Stimulated activated CD4-positive, alpha-beta T cell treated with anti-CD3 and anti-CD28 coated beads, Interleukin-12 subunit alpha, Interleukin-12 subunit beta, amount 100 ng/mL, for 24 hours (primary cell): Measurements from ENCODE around the gene SMAGP.
A peak's percentile ranks its signal among the peaks of the same experiment; 100 is the strongest.
"Not testable (repeated sequence)": the region's sequence is repeated elsewhere in the genome, so short reads cannot be mapped to it uniquely, and the experiment has no call there.

Source experiments
- DNase-seq, 2 experiments: peaks; one replicate each; pipeline ENCODE4 v3.0.0-alpha.2; 2020; ENCODE audit warnings: low read depth in 2 of 2

The SMAGP gene

DNA sequence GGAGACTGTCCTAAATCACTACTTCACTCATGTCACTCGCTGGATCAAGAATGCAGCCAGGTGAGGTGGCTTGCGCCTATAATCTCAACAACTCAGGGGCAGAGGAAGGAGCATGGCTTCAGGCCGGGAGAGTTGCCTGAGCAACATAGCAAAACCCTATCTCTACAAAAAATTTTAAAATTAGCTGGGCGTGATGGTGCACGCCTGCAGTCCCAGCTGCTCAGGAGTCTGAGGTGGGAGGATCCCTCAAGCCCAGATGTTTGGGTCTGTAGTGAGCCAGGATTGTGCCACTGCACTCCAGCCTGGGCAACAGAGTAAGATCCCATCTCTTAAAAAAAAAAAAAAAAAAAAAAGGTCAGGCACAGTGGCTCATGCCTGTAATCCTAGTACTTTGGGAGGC lies 5.9 kb downstream of the SMAGP start:
- no peak for DNase-seq

DNA sequence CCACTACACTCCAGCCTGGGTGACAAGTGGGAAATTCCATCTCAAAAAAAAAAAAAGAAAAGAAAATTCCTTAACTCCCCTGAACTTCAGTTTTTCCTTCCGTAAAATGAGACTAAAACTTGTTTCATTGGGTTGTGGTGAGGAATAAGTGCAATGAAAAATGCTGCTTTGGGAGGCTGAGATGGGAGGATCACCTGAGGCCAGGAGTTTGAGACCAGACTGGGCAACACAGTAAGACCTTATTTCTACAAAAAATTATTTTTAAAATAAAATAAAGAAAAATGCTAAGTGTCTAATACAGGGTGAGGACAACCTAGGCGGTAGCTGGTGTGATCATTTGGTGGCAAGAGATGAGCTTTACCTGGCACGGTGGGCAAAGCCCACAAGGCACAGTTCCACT lies 6.9 kb downstream of the SMAGP start:
- no peak for DNase-seq

DNA sequence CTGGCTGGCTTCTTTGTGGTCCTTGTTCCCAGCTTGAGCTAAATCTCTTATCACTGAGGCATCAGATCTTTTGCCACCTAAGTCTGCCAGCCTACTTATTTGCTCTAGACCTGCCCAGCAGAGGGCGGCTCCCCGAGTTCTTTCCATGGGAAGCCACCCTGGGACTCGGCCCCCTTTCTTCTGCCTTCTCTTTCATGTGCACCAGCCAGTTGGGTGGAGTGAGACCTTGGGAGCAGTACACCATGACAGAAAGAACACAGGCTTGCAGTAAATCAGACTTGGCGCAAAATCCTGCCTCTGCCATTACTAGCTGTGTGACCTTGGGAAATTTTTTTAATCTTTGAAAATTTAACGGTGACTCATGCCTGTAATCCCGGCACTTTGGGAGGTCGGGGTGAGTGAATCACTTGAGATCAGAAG lies 7.4 kb downstream of the SMAGP start:
- no peak for DNase-seq

DNA sequence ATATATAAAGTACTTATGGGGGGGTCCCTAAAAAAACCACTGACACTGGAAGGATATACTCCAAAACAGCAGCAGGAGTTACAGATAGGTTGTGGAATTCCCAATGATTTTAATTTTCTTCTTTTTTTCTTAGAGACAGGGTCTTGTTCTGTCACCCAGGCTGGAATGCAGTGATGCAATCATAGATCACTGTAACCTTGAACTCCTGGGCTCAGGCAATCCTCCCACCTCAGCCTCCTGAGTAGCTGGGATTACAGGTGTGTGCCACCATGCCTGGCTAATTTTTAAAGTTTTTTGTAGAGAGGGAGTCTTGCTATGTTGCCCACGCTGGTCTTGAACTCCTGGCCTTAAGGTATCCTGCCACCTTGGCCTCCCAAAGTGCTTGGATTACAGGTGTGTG lies 10.6 kb downstream of the SMAGP start:
- not testable (repeated sequence) for DNase-seq

DNA sequence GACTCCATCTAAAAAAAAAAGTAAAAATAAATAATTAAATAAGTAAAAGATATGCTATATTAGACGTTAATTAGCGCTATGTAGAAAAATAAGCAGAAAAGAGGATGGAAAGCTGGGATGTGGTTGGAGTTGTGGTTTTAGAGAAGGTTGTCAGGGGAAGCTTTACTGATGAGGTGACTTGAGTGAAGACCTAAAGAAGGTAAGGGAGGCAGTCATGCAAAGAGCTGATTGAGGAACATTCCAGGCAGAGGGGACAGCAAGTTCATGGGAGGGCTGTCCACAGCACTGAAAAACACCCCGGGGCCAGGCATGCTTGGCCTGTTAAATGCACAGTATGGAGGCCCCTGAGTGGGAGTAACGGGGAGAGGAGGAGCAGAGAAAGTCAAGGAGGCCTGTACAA lies 15.7 kb downstream of the SMAGP start:
- DNase-seq: no peak

DNA sequence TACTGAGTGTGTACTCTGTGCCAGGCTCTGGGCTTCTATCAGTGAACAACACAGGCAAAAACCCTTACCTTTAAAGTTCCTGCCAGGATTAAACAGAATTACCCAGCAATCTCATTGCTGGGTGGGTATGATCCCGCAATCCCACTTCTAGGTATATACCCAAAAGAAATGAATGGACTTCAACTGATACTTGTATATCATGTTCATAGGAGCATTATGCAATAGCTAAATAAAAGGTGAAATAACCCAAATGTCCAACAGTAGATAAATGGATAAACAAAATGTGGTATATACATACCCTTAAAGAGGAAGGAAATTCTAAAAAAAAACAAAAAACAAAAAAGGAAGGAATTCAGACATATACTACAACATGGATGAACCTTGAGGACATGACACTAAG lies 16.9 kb downstream of the SMAGP start:
- DNase-seq: no peak

DNA sequence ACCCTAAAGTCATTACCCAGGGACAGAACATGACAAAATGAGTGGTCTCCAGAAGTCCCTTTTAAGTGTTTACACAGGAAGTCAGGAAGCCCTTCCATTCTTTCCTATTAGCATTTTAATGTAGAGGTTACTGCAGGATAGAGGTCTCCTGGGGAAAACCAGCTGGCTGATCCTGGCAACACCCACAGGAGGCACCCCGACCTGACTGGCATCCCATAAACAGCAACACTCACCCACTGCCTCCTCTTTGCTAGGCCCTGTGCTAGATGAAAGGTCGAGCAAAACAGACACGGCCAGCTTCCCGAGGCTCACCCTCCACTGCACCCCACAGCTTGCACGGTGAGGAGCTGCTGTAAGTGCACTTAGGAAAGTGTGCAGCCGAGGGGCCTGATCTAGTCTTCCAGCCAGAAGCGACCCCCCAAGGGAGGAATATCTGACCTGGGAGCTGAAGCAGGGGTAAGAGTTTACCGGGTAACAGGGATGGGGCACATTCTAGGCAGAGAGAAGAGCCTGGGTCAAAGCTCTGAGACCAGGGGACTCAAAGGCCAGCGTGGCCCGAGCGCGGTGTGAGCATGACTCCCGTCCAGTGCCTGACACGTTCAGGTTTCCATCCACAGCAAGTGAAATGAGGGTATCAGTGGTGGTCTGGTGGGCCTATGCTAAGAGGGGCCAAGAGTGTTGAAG lies 22.6 kb downstream of the SMAGP start:
- DNase-seq: no peak

DNA sequence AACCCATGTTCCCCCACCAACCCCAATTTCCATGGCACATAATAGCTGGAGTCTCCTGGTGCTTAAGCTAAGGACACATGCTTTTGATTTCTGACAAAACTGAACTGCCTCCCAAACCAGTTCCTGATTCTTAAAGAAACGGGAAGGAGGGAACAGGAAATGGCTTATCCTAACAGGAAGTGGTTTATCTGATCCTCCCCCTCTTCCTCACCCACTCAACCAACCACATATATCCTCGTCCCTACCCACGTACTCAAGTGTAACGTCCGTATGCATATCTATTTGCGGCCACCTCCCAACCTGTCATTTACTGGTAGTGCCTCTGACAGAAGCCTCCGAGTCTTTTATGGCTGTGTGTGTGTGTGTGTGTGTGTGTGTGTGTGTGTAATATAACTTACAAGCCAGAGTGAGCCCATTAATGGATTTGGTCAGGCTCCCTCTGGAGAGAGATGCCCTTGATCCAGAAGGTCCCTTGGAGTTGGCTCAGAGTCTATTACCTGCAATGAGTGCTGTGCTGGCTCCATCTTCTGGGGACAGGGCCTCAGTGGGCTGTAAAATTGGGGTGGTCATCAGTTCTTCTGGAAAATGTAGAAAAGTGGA lies 23.9 kb downstream of the SMAGP start:
- no peak for DNase-seq

DNA sequence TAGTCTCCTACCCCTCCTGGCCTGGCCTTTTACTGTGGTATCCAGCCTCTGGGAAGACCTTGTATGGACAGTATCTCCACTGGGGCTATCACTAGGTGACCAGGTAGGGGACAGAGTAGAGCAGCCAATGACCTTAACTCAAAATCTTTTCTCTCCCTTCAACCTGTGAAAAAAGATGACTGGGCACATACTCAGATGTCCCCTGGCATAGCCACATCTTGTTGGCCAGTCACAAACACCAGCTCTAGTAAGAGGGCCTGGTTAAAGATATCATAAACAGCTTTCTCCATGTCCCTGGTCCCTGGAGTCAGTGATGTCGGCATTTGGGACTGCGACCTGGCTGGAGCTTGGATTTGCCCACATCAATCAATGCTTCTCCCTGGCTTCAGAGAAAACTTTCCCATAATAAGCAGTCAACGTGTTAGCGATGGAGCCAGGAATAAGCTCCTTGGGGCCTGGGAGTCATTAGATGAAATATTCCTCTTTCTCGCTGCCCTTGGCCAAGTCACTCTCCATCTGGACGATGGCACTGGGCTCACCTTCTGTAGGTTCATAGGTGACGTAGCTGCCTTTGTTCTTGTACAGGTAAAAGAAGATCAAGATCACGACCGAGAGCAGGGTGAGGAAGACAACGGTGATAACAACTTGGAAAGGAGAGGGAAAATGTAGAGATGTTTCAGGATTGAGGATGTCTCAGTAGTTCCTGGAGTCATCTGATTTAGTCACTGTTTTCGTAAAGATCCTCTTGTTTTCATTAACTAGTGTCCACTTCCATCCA lies 24.6 kb downstream of the SMAGP start:
- DNase-seq: no peak

DNA sequence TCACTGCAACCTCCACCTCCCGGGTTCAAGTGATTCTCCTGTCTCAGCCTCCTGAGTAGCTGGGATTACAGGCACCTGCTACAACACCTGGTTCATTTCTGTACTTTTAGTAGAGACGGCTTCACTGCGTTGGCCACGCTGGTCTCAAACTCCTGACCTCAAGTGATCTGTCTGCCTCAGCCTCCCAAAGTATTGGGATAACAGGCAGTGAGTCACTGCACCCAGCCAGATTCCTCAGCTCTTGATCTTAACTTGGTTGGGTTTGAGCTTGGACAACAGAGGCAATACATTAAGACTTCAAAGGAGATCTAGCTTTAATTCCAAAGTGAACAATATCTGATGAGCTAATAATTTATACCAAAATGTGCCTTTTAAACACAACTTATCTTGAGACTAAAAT lies 25.9 kb downstream of the SMAGP start:
- no peak for DNase-seq

DNA sequence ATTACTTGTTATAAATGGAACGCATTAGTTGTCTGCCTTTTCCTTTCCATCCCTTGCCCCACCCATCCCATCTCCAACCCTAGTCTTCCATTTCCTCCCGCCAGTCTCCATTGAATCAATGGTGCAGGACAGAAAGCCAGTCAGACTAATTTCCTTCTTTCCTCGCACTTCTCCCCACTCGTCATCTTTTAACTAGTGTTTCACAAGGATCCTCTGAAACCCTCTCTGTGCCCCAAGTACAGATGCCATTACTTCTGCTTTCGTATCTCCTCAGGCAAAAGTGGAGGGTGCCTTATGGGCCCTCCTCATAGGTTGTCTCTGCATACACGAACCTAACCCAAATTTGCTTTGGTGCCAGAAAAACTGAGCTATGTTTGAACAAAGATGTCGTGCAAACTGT lies 27.3 kb downstream of the SMAGP start:
- no peak for DNase-seq

DNA sequence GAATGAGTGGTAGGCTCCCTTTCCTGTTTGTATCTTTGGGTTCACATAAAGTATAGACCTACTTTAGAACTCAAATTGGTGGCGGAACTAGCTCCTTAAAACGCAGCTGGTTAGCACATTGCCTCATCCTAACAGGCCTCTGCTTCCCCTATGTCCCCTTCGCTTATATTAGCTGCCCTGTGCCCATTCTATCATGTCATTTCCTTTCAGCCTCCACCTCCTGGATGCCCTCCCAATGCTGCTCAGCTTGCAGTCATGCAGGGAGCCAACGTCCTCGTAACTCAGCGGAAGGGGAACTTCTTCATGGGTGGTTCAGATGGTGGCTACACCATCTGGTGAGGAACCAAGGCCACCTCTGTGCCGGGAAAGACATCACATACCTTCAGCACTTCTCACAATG lies 28.1 kb downstream of the SMAGP start:
- no peak for DNase-seq

DNA sequence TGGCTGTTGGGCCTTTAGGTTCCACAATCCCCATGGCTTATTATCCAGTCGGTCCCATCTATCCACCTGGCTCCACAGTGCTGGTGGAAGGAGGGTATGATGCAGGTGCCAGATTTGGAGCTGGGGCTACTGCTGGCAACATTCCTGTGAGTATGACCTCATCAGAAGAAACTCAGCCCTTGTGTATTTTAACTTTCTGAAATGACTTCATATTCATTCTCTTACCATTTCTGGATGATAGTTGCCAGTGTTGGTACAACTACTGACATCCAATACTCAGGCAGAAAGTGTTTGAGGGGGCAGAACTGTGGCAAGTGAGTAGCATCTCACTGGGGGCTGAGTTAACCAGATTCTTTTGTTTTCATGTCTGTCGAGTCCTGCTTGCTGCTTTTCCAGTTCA lies 29.2 kb downstream of the SMAGP start:
- no peak for DNase-seq

DNA sequence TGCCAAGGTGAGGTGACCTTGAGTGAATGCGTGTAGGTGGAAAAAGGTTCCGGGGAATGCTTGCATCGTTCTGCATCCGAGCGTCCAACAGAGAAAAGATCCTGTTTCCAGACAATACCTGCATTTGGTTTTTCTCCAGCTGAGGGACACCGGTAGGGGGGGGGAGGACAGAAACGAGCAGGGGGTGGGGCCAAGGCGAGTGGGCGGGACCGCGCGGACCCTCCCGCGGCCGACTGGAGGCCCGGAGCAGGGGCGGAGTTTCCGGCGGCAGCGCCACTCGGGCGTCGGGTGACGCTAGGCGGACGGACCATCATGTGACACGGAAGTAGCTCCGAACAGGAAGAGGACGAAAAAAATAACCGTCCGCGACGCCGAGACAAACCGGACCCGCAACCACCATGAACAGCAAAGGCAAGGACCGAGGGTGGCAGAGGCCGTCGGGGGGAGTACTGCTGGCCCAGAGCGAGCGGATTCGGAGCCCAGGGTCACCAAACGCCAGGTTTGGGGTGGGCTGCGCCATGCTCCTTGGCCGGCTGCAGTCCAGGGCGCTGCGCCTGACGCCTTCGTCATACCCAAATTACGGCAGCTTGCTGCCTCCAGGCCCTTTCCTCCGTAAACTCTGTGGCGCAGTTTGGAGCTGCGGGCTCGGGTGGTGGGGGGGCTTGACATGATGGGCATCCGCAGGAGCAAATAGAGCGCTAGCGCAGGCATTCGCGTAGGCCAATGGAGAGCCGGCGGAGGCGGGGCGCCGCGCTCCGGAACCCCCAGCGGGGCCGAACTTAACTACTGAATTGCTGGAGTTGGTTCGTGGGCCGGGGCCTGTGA lies 31.5 kb downstream of the SMAGP start, which contains the start of gene DAZAP2:
DAZAP2 (plus strand) TSS at position 317 of the 825 bp plus-strand sequence; CDS start at position 399, 82 bp downstream.
- DNase-seq: peak; percentile 89 to 96

DNA sequence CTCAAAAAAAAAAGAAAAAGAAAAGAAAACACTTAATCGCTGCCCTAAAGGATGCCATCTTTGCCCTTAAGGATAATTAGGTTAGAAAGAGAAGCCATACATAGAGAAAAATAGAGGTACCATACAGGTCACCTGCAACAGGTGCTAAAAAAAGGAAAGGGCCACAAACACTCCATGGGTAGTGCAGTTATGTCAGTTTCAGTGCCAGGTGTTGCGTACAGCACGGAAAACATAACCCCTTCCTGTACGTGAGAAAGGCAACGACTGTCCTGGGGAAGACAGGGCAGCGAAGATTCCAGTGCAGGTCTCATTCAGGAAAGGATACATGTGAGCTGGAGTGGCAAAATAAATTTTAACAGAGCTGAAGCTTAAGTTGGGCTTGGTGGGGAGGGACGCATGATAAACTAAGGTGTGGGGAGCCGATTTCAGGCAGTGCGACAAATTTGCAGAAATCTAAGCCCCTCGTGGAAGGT lies 32.1 kb downstream of the SMAGP start:
- no peak for DNase-seq

DNA sequence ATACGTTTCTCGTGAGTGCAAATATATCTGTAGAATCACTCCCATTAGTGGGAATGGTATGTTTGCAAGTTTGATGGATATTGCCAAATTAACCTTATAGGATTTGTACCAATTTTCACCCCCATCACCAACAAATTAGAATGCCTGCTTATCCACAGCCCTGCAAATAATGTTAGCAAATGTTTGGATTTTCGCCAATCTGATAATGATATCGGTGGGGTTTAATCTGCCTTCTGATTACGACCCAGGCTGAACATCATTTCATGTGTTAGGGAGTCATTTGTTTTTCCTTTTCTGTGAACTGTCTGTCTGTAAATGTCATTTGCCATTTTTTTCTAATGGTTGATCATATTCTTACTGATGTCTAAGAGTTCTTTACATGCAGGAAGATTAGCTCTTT lies 35.7 kb downstream of the SMAGP start:
- DNase-seq: no peak

DNA sequence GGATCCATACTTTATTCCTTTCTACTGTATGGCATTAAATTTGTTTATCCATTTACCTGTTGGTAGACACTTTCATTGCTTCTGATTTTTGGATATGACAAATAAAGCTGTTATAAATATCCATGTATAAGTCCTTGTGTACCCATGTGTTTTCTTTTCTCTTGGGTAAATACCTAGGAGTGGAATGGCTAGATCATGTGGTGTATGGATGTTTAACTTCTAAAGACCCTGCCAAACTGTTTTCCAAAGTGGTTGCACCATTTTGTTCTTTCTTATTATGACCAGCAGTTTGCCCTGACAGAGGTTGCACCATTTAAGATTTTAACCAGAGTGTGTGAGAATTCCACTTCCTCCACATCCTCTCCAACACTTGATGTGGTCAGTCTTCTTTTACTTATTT lies 37.6 kb downstream of the SMAGP start:
- no peak for DNase-seq

DNA sequence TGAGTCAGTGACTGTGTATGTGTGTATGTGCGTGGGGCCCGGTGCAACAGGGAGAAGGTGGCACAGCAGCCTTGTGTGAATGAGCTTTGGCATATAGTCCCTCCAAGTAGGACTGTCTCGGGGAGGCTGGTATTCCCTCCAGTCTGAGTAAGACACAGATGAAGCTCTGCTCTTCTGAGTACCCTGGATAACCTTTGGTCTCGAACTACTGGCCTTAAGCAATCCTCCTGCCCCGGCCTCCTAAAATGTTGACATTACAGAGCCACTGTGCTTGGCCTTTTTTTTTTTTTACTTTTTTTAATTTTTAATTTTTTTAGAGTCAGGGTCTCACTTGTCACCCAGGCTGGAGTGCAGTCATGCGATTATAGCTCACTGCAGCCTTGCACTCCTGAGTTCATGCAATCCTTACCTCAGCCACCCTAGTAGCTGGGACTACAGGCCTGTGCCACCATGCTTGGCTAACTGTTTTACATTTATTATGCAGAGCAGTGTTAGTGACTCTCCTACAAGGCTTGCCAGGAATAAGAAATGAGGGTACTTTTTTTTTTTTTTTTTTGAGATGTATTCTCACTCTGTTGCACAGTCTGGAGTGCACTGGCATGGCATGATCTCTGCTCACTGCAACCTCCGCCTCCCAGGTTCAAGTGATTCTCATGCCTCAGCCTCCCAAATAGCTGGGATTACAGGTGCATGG lies 41.0 kb downstream of the SMAGP start:
- DNase-seq: no peak

DNA sequence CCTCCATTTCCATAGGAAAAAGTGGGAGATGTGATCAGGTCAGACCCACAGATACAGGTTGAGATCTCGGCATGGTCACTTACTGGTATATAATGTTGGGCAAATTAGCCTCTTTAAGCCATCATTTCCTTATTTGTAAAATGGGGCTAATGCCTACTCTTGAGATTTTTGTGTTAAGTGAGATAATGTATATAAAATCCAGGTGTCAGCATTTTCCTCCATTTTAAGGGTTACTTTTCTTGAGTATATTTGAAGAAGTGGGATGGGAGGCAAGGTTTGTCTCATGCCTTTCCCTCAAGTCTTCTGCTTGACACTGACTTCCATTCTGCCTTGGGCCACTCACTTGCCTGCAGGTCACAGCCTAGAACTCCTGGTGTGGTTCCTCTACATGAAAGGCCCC lies 42.3 kb downstream of the SMAGP start:
- no peak for DNase-seq

DNA sequence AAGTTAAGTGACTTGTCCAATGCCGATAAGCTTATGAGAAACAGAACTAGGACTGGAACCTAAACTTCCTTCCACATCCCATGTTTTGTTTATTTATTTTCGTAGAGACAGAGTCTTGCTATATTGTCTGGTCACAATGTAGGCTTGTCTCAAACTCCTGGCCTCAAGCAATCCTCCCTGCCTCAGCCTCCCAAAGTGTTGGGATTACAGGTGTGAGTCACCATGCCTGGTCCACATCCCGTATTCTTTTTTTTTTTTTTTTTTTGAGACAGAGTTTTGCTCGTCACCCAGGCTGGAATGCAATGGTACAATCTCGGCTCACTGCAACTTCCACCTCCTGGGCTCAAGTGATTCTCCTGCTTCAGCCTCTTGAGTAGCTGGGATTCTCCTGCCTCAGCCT lies 43.1 kb downstream of the SMAGP start:
- DNase-seq: not testable (repeated sequence)

DNA sequence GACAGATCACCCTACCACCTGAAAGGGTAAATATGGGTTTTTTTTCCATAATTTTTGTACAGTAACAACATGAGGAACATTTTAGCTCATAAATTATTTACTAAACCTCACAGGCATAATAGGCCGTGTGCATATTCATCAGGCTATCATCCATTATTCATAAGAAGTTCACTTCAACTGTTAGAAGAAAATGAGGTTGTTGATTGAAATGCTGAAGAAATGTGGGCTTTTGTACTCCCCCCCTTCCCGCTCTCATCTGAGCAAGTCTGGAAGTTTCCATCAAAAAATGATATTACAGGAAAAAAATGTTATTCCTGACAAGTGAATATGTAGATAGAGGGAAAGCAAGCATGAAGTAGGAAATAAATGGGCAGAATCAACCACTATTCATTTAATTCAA lies 44.4 kb downstream of the SMAGP start:
- no peak for DNase-seq
